AG09319 (cell line): ENCODE data around the gene NUDT8.
"Not testable (repeated sequence)": the region's sequence is repeated elsewhere in the genome, so short reads cannot be mapped to it uniquely, and the experiment has no call there.

ENCODE experiments used
- DNase-seq: peaks from one replicate; pipeline ENCODE4 v3.0.0-alpha.2; 2010; ENCODE audit warnings: low read depth; ENCODE audit errors: extremely low read depth
- CTCF ChIP-seq: IDR thresholded peaks from 2 replicates; pipeline ENCODE4 v1.5.1; 2011; ENCODE audit warnings: low read depth, mild to moderate bottlenecking, inconsistent platforms, low read length, moderate library complexity

The NUDT8 gene

GRCh38 chr11:67664696-67665540, 35.2 kb upstream of the NUDT8 start:
- DNase-seq, result no peak
- no peak for TF ChIP-seq CTCF

GRCh38 chr11:67664213-67664585, 34.5 kb upstream of the NUDT8 start:
- DNase-seq, result no peak
- no peak for TF ChIP-seq CTCF

- TF ChIP-seq CTCF, result no peak
These were observed 33.9 kb upstream of the NUDT8 start for GRCh38 chr11:67663532-67664212.

GRCh38 chr11:67662835-67663531, 33.2 kb upstream of the NUDT8 start:
- no peak for DNase-seq

More at GRCh38 chr11:67663532-67664212, 33.9 kb upstream of the NUDT8 start:
- no peak for DNase-seq

GRCh38 chr11:67662142-67662834, 32.6 kb upstream of the NUDT8 start:
- no peak for DNase-seq
- TF ChIP-seq CTCF, result no peak

More at GRCh38 chr11:67662835-67663531, 33.2 kb upstream of the NUDT8 start:
- no peak for TF ChIP-seq CTCF

GRCh38 chr11:67660752-67661151, 31.0 kb upstream of the NUDT8 start:
- not testable (repeated sequence) for DNase-seq

GRCh38 chr11:67659651-67660165, 30.0 kb upstream of the NUDT8 start:
- not testable (repeated sequence) for DNase-seq

- TF ChIP-seq CTCF, result no peak
- no peak for DNase-seq
These were observed 27.6 kb upstream of the NUDT8 start for GRCh38 chr11:67657300-67657699.
